H1 (cell line): Measurements from ENCODE around the gene FLT4. TPM values are rescaled to one million over a fixed set of nuclear protein-coding genes. Genes with fewer than 3 reads are reported as not detected.

Source experiments
- CTCF ChIA-PET: fragments of 300-600 bp; sonication (Branson Sonifier 250); formaldehyde crosslinking; loops from one replicate; lab custom pipeline; 2021; ENCODE audit not compliant: partially characterized antibody; lab: Charles Lee
- POLR2A ChIA-PET: fragments of 300-600 bp; sonication (Branson Sonifier 250); formaldehyde crosslinking; loops from one replicate; lab custom pipeline; 2021; ENCODE audit warnings: inconsistent platforms; ENCODE audit not compliant: partially characterized antibody; lab: Charles Lee
- DNase-seq, 2 experiments: peaks; one replicate each; pipeline versions ENCODE4 v3.0.0 to v3.0.0-alpha.2; 2010 to 2022; ENCODE audit warnings: low spot score in 2 of 2, low read depth in 1 of 2, mixed read lengths in 1 of 2
- FAIRE-seq: peaks from 2 replicates; lab custom pipeline; 2011; peaks lifted over from hg19 to GRCh38; lab: Jason Lieb, UNC
- H2AFZ ChIP-seq: 2 replicates; pipeline ENCODE4 v1.8.1; 2012; ENCODE audit warnings: low read length, inconsistent platforms
- H2AK5ac ChIP-seq: 2 replicates; pipeline ENCODE4 v1.6.1; 2013; ENCODE audit warnings: low read depth, low read length
- H2BK120ac ChIP-seq: replicated peaks from 2 replicates; pipeline ENCODE3; 2013; ENCODE audit warnings: low read depth, low read length, inconsistent platforms
- H2BK12ac ChIP-seq: 2 replicates; pipeline ENCODE4 v1.6.1; 2013; ENCODE audit warnings: low read depth, low read length
- H2BK15ac ChIP-seq: 2 replicates; pipeline ENCODE4 v1.6.1; 2013; ENCODE audit warnings: low read length
- H2BK20ac ChIP-seq: 2 replicates; pipeline ENCODE4 v1.6.1; 2013; ENCODE audit warnings: low read length
- H2BK5ac ChIP-seq: 2 replicates; pipeline ENCODE4 v1.6.1; 2013; ENCODE audit warnings: low read depth, low read length
- H3K14ac ChIP-seq: 2 replicates; pipeline ENCODE4 v1.6.1; 2013; ENCODE audit warnings: inconsistent platforms; ENCODE audit not compliant: insufficient read length
- H3K18ac ChIP-seq: 2 replicates; pipeline ENCODE4 v1.6.1; 2013; ENCODE audit warnings: low read length; ENCODE audit errors: extremely low read depth
- H3K23ac ChIP-seq: 2 replicates; pipeline ENCODE4 v1.6.1; 2013; ENCODE audit warnings: inconsistent platforms; ENCODE audit not compliant: insufficient read length
- H3K23me2 ChIP-seq: 2 replicates; pipeline ENCODE4 v1.6.1; 2013; ENCODE audit warnings: low read depth, low read length
- H3K27ac ChIP-seq: 2 replicates; pipeline ENCODE4 v1.6.1; 2011; ENCODE audit warnings: low read depth, low read length, inconsistent platforms
- H3K27me3 ChIP-seq, 4 experiments: replicated peaks in 1 of 4; 1 replicate in 1 of 4; 2 replicates in 3 of 4; pipeline versions ENCODE4 v1.6.1 to v1.8.1; 2011 to 2013; ENCODE audit warnings: low read length in 3 of 4, mild to moderate bottlenecking in 3 of 4, inconsistent platforms in 2 of 4, mixed read lengths in 2 of 4, moderate library complexity in 1 of 4; ENCODE audit not compliant: control insufficient read depth in 3 of 4, insufficient read depth in 3 of 4; ENCODE audit errors: extremely low read depth in 1 of 4
- H3K36me3 ChIP-seq, 4 experiments: 2 replicates each; pipeline versions ENCODE4 v1.6.1 to v1.8.1; 2011 to 2013; ENCODE audit warnings: mild to moderate bottlenecking in 4 of 4, low read length in 3 of 4, moderate library complexity in 2 of 4, control low read depth in 1 of 4, inconsistent platforms in 1 of 4; ENCODE audit not compliant: insufficient read depth in 4 of 4, control insufficient read depth in 2 of 4
- H3K4ac ChIP-seq: replicated peaks from 2 replicates; pipeline ENCODE3; 2013; ENCODE audit warnings: low read length, low read depth, mixed read lengths, inconsistent platforms; ENCODE audit not compliant: insufficient read length
- H3K4me1 ChIP-seq, 4 experiments: replicated peaks in 1 of 4; 1 replicate in 1 of 4; 2 replicates in 3 of 4; pipeline versions ENCODE4 v1.6.1 to v1.8.1; 2011 to 2013; ENCODE audit warnings: low read length in 3 of 4, inconsistent platforms in 2 of 4, mixed read lengths in 1 of 4; ENCODE audit not compliant: insufficient read depth in 4 of 4, control insufficient read depth in 3 of 4
- H3K4me2 ChIP-seq, 2 experiments: 2 replicates each; pipeline versions ENCODE4 v1.6.1 to v1.8.1; 2011 to 2013; ENCODE audit warnings: low read depth in 2 of 2, low read length in 2 of 2, control low read depth in 1 of 2, inconsistent platforms in 1 of 2, mild to moderate bottlenecking in 1 of 2; ENCODE audit not compliant: insufficient read depth in 1 of 2
- H3K4me3 ChIP-seq, 4 experiments: fragments of 200-600, 300-600 bp in 1 of 4; sonication (generic), shearing (Covaris generic), sonication (Bioruptor Twin) in 1 of 4; 2 replicates each; pipeline versions ENCODE4 v1.5.1 to v1.8.1; 2011 to 2016; ENCODE audit warnings: low read length in 4 of 4, low read depth in 3 of 4, control low read depth in 2 of 4, inconsistent platforms in 2 of 4, mild to moderate bottlenecking in 2 of 4, mixed read lengths in 1 of 4, moderate library complexity in 1 of 4; ENCODE audit not compliant: insufficient read depth in 2 of 4; ENCODE audit errors: extremely low read depth in 1 of 4
- H3K56ac ChIP-seq: replicated peaks from 2 replicates; pipeline ENCODE3; 2013; ENCODE audit warnings: low read depth, mild to moderate bottlenecking, mixed read lengths, low read length, inconsistent platforms; ENCODE audit not compliant: insufficient read length
- H3K79me1 ChIP-seq: 2 replicates; pipeline ENCODE4 v1.6.1; 2013; ENCODE audit warnings: low read depth, low read length, control low read depth
- H3K79me2 ChIP-seq, 2 experiments: 2 replicates each; pipeline versions ENCODE4 v1.6.1 to v1.8.1; 2012 to 2013; ENCODE audit warnings: low read length in 2 of 2, mild to moderate bottlenecking in 2 of 2, inconsistent platforms in 1 of 2; ENCODE audit not compliant: insufficient read depth in 2 of 2, control insufficient read depth in 1 of 2
- H3K9ac ChIP-seq, 4 experiments: replicated peaks in 1 of 4; 1 replicate in 1 of 4; 2 replicates in 3 of 4; pipeline versions ENCODE4 v1.6.1 to v1.8.1; 2011 to 2013; ENCODE audit warnings: low read depth in 3 of 4, low read length in 3 of 4, control low read depth in 2 of 4, mild to moderate bottlenecking in 2 of 4, moderate library complexity in 2 of 4, inconsistent platforms in 1 of 4; ENCODE audit errors: extremely low read depth in 1 of 4
- H3K9me3 ChIP-seq, 2 experiments: 2 replicates each; pipeline versions ENCODE4 v1.6.1 to v1.8.1; 2012 to 2013; ENCODE audit warnings: mild to moderate bottlenecking in 2 of 2, moderate library complexity in 2 of 2, control low read depth in 1 of 2, inconsistent platforms in 1 of 2, low read depth in 1 of 2, low read length in 1 of 2, mixed read lengths in 1 of 2; ENCODE audit not compliant: insufficient read depth in 2 of 2
- H4K20me1 ChIP-seq, 2 experiments: replicated peaks in 1 of 2; 2 replicates each; pipeline versions ENCODE3 to v1.8.1; 2011 to 2013; ENCODE audit warnings: inconsistent platforms in 2 of 2, low read length in 2 of 2, mild to moderate bottlenecking in 1 of 2; ENCODE audit not compliant: insufficient read depth in 2 of 2, control insufficient read depth in 1 of 2
- H4K5ac ChIP-seq: 2 replicates; pipeline ENCODE4 v1.6.1; 2013; ENCODE audit warnings: low read length, low read depth, mixed read lengths, inconsistent platforms; ENCODE audit not compliant: insufficient read length
- H4K8ac ChIP-seq: 2 replicates; pipeline ENCODE4 v1.8.0; 2013; ENCODE audit warnings: mild to moderate bottlenecking, moderate library complexity, low read length, inconsistent platforms; ENCODE audit not compliant: insufficient read depth; ENCODE audit errors: extremely low read depth
- H4K91ac ChIP-seq: replicated peaks from 2 replicates; pipeline ENCODE3; 2013; ENCODE audit warnings: low read length, mixed read lengths, inconsistent platforms; ENCODE audit not compliant: insufficient read length
- ATF3 ChIP-seq: IDR thresholded peaks from 2 replicates; pipeline ENCODE4 v1.6.1; 2011; ENCODE audit warnings: low read depth, mild to moderate bottlenecking, low read length; ENCODE audit not compliant: insufficient read depth
- SAP30 ChIP-seq: fragments of 300-600 bp; sonication (generic); IDR thresholded peaks from 2 replicates; pipeline ENCODE4 v1.7.1; 2012; ENCODE audit warnings: low read length, moderate library complexity, mild to moderate bottlenecking, inconsistent platforms; ENCODE audit not compliant: insufficient read depth, insufficient replicate concordance
- SRF ChIP-seq: IDR thresholded peaks from 2 replicates; pipeline ENCODE4 v1.6.1; 2011; ENCODE audit warnings: mild to moderate bottlenecking, low read depth, low read length, moderate library complexity
- TAF1 ChIP-seq: IDR thresholded peaks from 2 replicates; pipeline ENCODE4 v1.6.1; 2011; ENCODE audit warnings: mild to moderate bottlenecking, low read depth, low read length
- TAF7 ChIP-seq: optimal IDR thresholded peaks from 2 replicates; pipeline ENCODE3; 2011; ENCODE audit warnings: low read depth, mild to moderate bottlenecking, inconsistent platforms, low read length, moderate library complexity, borderline replicate concordance
- TBP ChIP-seq: IDR thresholded peaks from 2 replicates; pipeline ENCODE4 v1.6.1; 2011; ENCODE audit warnings: low read depth, low read length, improper control_type of control experiment
- WGBS, 2 experiments: shearing (Covaris generic) in 1 of 2; methylation state at CpG; one replicate each; pipeline versions ENCODE4 v1.1.6 to v1.1.7; 2013 to 2015; ENCODE audit warnings: low lambda C conversion rate in 2 of 2, mixed read lengths in 2 of 2, inconsistent platforms in 1 of 2, low coverage in 1 of 2, missing lambda C conversion rate in 1 of 2; ENCODE audit not compliant: insufficient replicate concordance in 2 of 2, insufficient coverage in 1 of 2, insufficient read length in 1 of 2; ENCODE audit errors: extremely low coverage in 1 of 2, missing lambda C conversion rate in 1 of 2; 5-methylcytosine and 5-hydroxymethylcytosine counted together
- polyA plus RNA-seq, 7 experiments: library from polyadenylated mRNA; depleted of rRNA in 3 of 7; stranded (reverse) in 5 of 7; unstranded in 2 of 7; fragments of >200 nt in 5 of 7; fragments of 200-250 nt in 2 of 7; gene quantifications; 1 replicate in 5 of 7; 2 replicates in 1 of 7; 4 replicates in 1 of 7; pipeline versions ENCODE4 v1.2.1 to v1.2.3, GENCODE V29; 2011 to 2013; ENCODE audit warnings: missing spikeins in 2 of 7, mixed read lengths in 2 of 7
- total RNA-seq: library from RNA; stranded (reverse); fragmentation: NEBNext Ultra II Directional; extraction: Animal tissue kit (Norgen Biotek cat#: 25700); gene quantifications from 2 replicates; pipeline ENCODE4 v1.2.1, GENCODE V29; 2021

The FLT4 gene
- total and polyA plus RNA-seq, 2 of the 8 experiments (the other 6 are each of a cell fraction or from before 2014, with no cell fraction given) = 6.5 to 7.7 TPM

- H3K9me3 ChIP-seq = no peaks in the 10 kb centered on the region
- POLR2A ChIA-PET = no interaction called here
- H4K20me1 ChIP-seq = peaks cover 0 to 10% of the 10 kb centered on the region in 2 experiments
- WGBS, 2 experiments = 93% methylated on average over 9 of the region's 9 CpGs; no CpG with 5 or more reads in 1 of the 2 experiments
- no peaks in the 10 kb centered on the region for H3K79me1 ChIP-seq
- no peak overlapping the region for H3K4ac ChIP-seq
- H3K23ac ChIP-seq = no peak overlapping the region
- H4K8ac ChIP-seq = no peak overlapping the region
- no peak overlapping the region for H4K5ac ChIP-seq
- no peak overlapping the region for H2BK5ac ChIP-seq
- H3K56ac ChIP-seq = no peak overlapping the region
- no peak overlapping the region for H3K18ac ChIP-seq
- H3K79me2 ChIP-seq = no peaks in the 10 kb centered on the region
- H4K91ac ChIP-seq = no peak overlapping the region
- H3K27ac ChIP-seq = no peak overlapping the region
- H2BK120ac ChIP-seq = no peak overlapping the region
- no peak overlapping the region for H2BK20ac ChIP-seq
- no peak overlapping the region for H2AFZ ChIP-seq
- H3K9ac ChIP-seq = no peak overlapping the region
- 0 out of 2 replicates have a peak overlapping the region, but pooled peaks have one; percentile 29 for H2BK15ac ChIP-seq
- CTCF ChIA-PET = interaction anchor here (0.6 to 3.9 kb wide), 5 partner anchors 12 to 78 kb away, joined by 3 to 22 read pairs (median 3); no protein-coding TSS in a partner anchor
- H3K27me3 ChIP-seq = peaks cover 0 to 8% (median 3%) of the 10 kb centered on the region in 4 experiments; a peak in 5 of 7 replicates
- DNase-seq = no peak
- H3K14ac ChIP-seq = no peak overlapping the region
- H2AK5ac ChIP-seq = 0 out of 2 replicates have a peak overlapping the region, but pooled peaks have one; percentile 53
- H3K4me2 ChIP-seq = no peak overlapping the region
- TF ChIP-seq ATF3 (no peak), TAF1 (no peak), SRF (no peak), TBP (no peak), SAP30 (no peak), TAF7 (no peak)
- TF ChIP-seq, all 59 proteins: peak for 0
- Histone ChIP-seq H2BK12ac (no peak overlapping the region), H3K4me1 (no peaks in the 10 kb centered on the region), H3K36me3 (no peaks in the 10 kb centered on the region), H3K4me3 (no peak overlapping the region), H3K23me2 (peaks cover 3% of the 10 kb centered on the region; the same call in 1 of the 2 replicates)
- no peak for FAIRE-seq
These were observed 6.6 kb downstream of the FLT4 start for GRCh38 chr5:180642779-180643178.
